HG03139 (cell line): Measurements from ENCODE around the gene CBLL1.

Experiments
- ATAC-seq: cut with Tn5 transposase; IDR thresholded peaks from one replicate; pipeline ENCODE4 v1.9.1; 2021; ENCODE audit not compliant: unreplicated experiment

CBLL1 gene

GRCh38 chr7:107743567-107744344 lies at the start of gene CBLL1:
Gene CBLL1 (plus strand): TSS chr7:107744142. CDS start chr7:107744164, 22 bp downstream.
- peak; percentile 87 for ATAC-seq

GRCh38 chr7:107694386-107694785 lies 49.6 kb upstream of the CBLL1 start:
- no peak for ATAC-seq

- no peak for ATAC-seq
Measured at GRCh38 chr7:107696330-107696946, 47.5 kb upstream of the CBLL1 start.

GRCh38 chr7:107697321-107698049 lies 46.5 kb upstream of the CBLL1 start:
- ATAC-seq, result no peak

GRCh38 chr7:107700570-107700969 lies 43.4 kb upstream of the CBLL1 start:
- ATAC-seq, result no peak

GRCh38 chr7:107701191-107701590 lies 42.8 kb upstream of the CBLL1 start:
- no peak for ATAC-seq

GRCh38 chr7:107703219-107703618 lies 40.7 kb upstream of the CBLL1 start:
- no peak for ATAC-seq

GRCh38 chr7:107703872-107704271 lies 40.1 kb upstream of the CBLL1 start:
- ATAC-seq, result no peak

GRCh38 chr7:107708956-107709355 lies 35.0 kb upstream of the CBLL1 start:
- no peak for ATAC-seq

GRCh38 chr7:107711301-107711700 lies 32.6 kb upstream of the CBLL1 start:
- no peak for ATAC-seq

- no peak for ATAC-seq
Measured at GRCh38 chr7:107712025-107712424, 31.9 kb upstream of the CBLL1 start.

GRCh38 chr7:107712896-107713295 lies 31.0 kb upstream of the CBLL1 start:
- no peak for ATAC-seq

GRCh38 chr7:107715531-107715930 lies 28.4 kb upstream of the CBLL1 start:
- no peak for ATAC-seq

GRCh38 chr7:107718456-107719193 lies 25.3 kb upstream of the CBLL1 start:
- no peak for ATAC-seq

GRCh38 chr7:107721286-107721685 lies 22.7 kb upstream of the CBLL1 start:
- no peak for ATAC-seq

GRCh38 chr7:107723255-107723654 lies 20.7 kb upstream of the CBLL1 start:
- no peak for ATAC-seq

- no peak for ATAC-seq
Measured at GRCh38 chr7:107725138-107725740, 18.7 kb upstream of the CBLL1 start.

GRCh38 chr7:107726356-107727130 lies 17.4 kb upstream of the CBLL1 start:
- no peak for ATAC-seq

- no peak for ATAC-seq
Measured at GRCh38 chr7:107728276-107728675, 15.7 kb upstream of the CBLL1 start.
